Pancreas (tissue), 10 donors: Measurements from ENCODE around the gene SETD4. TPM values are rescaled to one million over a fixed set of nuclear protein-coding genes. Genes with fewer than 3 reads are reported as not detected.

Experiments used
- ATAC-seq, 4 donors: fragments of 200-7000 bp; cut with Tn5 transposase; one replicate each; pipeline versions ENCODE4 v1.8.0 to v1.9.1; 2020; ENCODE audit warnings: mild to moderate bottlenecking in 4 of 4, moderate library complexity in 4 of 4
- DNase-seq, 6 donors: peaks; one replicate each; pipeline ENCODE4 v3.0.0-alpha.2; 2020
- FAIRE-seq: peaks from 2 replicates; lab custom pipeline; 2012; peaks lifted over from hg19 to GRCh38; lab: Jason Lieb, UNC
- H3K27ac ChIP-seq, 4 donors: fragments of 200-600 bp; sonication (generic); 1 replicate in 3 of 4; 2 replicates in 1 of 4; pipeline versions ENCODE4 v1.5.0 to v1.8.0; 2020
- H3K27me3 ChIP-seq, 4 donors: fragments of 200-600 bp; one replicate each; pipeline ENCODE4 v1.8.0; 2021
- H3K36me3 ChIP-seq, 3 donors: fragments of 200-600 bp; sonication (generic) in 1 of 3; one replicate each; pipeline versions ENCODE4 v1.5.0 to v1.8.0; 2020 to 2021
- H3K4me1 ChIP-seq, 3 donors: fragments of 200-600 bp; one replicate each; pipeline ENCODE4 v1.8.0; 2021
- H3K4me3 ChIP-seq, 4 donors: fragments of 200-600 bp; sonication (generic) in 2 of 4; one replicate each; pipeline versions ENCODE4 v1.5.0 to v1.8.0; 2020 to 2021
- H3K9me3 ChIP-seq, 4 donors: fragments of 200-600 bp; one replicate each; pipeline ENCODE4 v1.8.0; 2021
- WGBS, 2 donors: extraction: QIAGEN DNeasy Blood & Tissue Kit; methylation state at CpG; one replicate each; pipeline ENCODE4 v1.1.7; 2013; 5-methylcytosine and 5-hydroxymethylcytosine counted together
- intact Hi-C, 3 donors: fragments of 100-400 bp; cut with DNase I; formaldehyde crosslinking; loops; one replicate each; pipeline versions ENCODE4 v1.11.1 to v1.14.2; 2022
- polyA plus RNA-seq, 2 donors: library from polyadenylated mRNA; stranded (reverse); fragments of 200-250 nt; gene quantifications; one replicate each; pipeline ENCODE4 v1.2.3, GENCODE V29; 2013
- total RNA-seq, 6 donors: library from RNA; stranded (reverse); fragmentation: NEBNext Ultra II Directional in 4 of 6; extraction: Animal tissue kit (Norgen Biotek cat#: 25700) in 4 of 6; gene quantifications; one replicate each; pipeline versions ENCODE4 v1.2.1 to v1.2.4, GENCODE V29; 2021 to 2023
- TF ChIP-seq, protein P1 (sequence below), 4 donors: fragments of 200-600 bp; sonication (generic) in 3 of 4; IDR thresholded peaks; one replicate each; pipeline versions ENCODE4 v1.5.0 to v1.8.0; 2021; ENCODE audit warnings: antibody characterized with exemption in 4 of 4
- donor health status: healthy with polysubstance abuse.
- donor health status: DM: no; HTN: no; CAD: no; lungs with moderate emphysema.
- donor health status: DM: no; HTN: no; CAD: no.
- donor health status: control.
- donor health status: control.
- donor health status: Bipolar disorder and iron deficiency.
- donor health status: DM: yes; HTN: yes; CAD: no.
- donor health status: DM: no; HTN: no; CAD: no.
- donor health status: DM: no; HTN: no; CAD: no.
- donor health status: DM: yes; HTN: yes; CAD: no.

Gene SETD4
- total and polyA plus RNA-seq, 8 donors, result 5.7 to 16.8 (median 8.7) TPM

DNA sequence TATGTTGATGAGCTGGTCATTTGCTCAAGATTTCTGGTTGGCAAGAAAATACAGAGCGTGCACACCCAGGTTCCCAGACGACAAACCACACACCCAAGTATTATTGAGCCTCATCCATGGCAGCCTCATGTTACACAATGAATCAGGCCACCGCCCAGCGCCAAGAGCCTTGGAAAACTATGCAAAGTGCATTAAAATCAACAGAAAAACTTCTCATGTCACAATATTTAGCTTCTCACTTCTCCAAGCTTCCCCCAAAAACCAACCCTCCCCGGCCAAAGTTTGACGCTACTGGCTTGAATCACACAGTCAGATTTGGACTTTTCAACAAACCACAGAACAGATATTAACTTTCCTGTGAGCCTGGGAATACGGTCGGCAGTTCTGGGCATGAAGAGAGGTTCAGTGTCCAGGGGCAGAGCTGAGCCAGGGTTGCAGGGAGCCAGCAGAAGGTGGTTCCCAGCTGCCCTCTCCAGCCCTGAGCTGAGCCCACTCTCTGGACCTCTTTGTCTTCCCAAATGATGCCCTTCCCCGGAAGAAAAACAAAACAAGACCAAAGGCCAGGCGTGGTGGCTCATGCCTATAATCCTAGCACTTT, 71.1 kb downstream of the SETD4 start:
- intact Hi-C loops, result no loop called here
- no peak for DNase-seq

DNA sequence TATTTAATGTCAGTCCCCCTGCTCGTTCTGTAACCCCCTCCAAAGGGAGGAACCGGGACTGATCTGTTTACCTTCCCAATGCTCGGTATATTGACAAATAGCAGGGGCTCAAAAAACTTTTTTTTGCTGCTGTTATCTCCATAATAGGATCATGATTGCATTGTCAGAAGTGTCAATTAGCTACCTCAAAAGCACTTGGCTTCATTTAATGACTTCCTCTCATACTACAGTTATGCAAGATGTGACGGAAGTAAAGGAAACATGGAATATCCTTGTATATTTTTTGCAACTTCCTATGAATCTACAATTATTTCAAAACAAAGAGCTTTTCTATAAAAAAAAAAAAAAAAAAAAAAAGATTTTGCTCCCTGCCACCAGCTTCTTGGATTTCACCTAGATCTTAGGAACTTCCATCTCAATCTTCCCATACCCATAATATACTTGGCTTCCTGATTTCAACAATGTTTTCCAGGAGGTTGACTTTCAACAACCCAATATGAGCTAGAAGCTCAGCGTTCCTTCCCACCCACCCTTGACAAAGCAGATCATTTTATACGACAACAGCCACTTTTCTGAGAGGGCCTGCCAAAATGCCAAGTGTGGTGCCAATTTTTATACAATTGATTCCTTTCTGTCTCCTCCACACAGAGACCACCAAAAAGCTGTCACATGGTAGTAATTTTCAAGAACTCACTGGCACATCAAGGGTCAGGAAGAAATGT, 71.7 kb downstream of the SETD4 start:
- intact Hi-C loops, result no loop called here
- no peaks in the 10 kb centered on the region for H3K27me3 ChIP-seq
- H3K36me3 ChIP-seq, result no peaks in the 10 kb centered on the region
- H3K4me1 ChIP-seq, result peaks cover 0 to 7% (median 0%) of the 10 kb centered on the region in 3 donors
- ATAC-seq (no peak), FAIRE-seq (no peak), DNase-seq (no peak)
- no peak overlapping the region for H3K4me3 ChIP-seq
- 66 to 75% methylated on average over 6 of the region's 6 CpGs for WGBS, 2 donors
- no peak overlapping the region for H3K27ac ChIP-seq
- TF ChIP-seq, protein P1, sequence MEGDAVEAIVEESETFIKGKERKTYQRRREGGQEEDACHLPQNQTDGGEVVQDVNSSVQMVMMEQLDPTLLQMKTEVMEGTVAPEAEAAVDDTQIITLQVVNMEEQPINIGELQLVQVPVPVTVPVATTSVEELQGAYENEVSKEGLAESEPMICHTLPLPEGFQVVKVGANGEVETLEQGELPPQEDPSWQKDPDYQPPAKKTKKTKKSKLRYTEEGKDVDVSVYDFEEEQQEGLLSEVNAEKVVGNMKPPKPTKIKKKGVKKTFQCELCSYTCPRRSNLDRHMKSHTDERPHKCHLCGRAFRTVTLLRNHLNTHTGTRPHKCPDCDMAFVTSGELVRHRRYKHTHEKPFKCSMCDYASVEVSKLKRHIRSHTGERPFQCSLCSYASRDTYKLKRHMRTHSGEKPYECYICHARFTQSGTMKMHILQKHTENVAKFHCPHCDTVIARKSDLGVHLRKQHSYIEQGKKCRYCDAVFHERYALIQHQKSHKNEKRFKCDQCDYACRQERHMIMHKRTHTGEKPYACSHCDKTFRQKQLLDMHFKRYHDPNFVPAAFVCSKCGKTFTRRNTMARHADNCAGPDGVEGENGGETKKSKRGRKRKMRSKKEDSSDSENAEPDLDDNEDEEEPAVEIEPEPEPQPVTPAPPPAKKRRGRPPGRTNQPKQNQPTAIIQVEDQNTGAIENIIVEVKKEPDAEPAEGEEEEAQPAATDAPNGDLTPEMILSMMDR (IDR thresholded peaks at IDR 0.05), result no peak
- H3K9me3 ChIP-seq, result no peaks in the 10 kb centered on the region

More for the DNA sequence above, 71.1 kb downstream of the SETD4 start:
- H3K27ac ChIP-seq, result no peak overlapping the region
- H3K4me3 ChIP-seq, result no peak overlapping the region
- no peaks in the 10 kb centered on the region for H3K27me3 ChIP-seq
- WGBS, 2 donors, result 83 to 84% methylated on average over 10 of the region's 10 CpGs
- H3K4me1 ChIP-seq, result peaks cover 0 to 7% (median 0%) of the 10 kb centered on the region in 3 donors
- H3K9me3 ChIP-seq, result no peaks in the 10 kb centered on the region
- FAIRE-seq (no peak), ATAC-seq (no peak)
- TF ChIP-seq, protein P1 (IDR thresholded peaks at IDR 0.05), result no peak
- no peaks in the 10 kb centered on the region for H3K36me3 ChIP-seq

DNA sequence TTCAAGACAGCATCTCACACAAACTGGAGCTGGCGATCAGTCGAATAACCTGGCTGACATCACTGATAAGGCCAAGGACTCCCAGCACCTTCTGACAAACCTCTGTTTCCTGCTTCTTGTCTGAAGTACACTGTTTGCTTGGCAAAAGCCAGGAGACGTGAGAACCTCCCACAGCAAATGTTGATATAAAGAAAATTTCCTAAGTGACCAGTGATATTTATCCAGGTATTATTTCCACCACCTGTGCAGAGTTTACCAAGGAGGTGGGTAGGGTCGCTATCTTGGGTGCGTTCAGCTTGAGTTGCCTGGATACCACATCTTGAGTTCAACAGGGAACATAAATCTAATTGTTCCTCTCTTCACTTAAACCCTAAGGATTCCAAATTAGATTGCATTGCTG, 72.9 kb downstream of the SETD4 start:
- peak in 1 of 6 donors; percentile 39 for DNase-seq
- ATAC-seq, result peak in 2 of 4 donors; percentile 89 to 93
- Histone ChIP-seq H3K4me3 (no peak overlapping the region), H3K36me3 (no peaks in the 10 kb centered on the region), H3K27me3 (no peaks in the 10 kb centered on the region), H3K9me3 (no peaks in the 10 kb centered on the region), H3K27ac (no peak overlapping the region), H3K4me1 (peaks cover 0 to 7% (median 0%) of the 10 kb centered on the region in 3 donors)
- intact Hi-C loops, result no loop called here
- TF ChIP-seq, protein P1 (IDR thresholded peaks at IDR 0.05), result no peak
- no peak for FAIRE-seq
- WGBS, 2 donors, result 17 to 25% methylated on average over 5 of the region's 5 CpGs

DNA sequence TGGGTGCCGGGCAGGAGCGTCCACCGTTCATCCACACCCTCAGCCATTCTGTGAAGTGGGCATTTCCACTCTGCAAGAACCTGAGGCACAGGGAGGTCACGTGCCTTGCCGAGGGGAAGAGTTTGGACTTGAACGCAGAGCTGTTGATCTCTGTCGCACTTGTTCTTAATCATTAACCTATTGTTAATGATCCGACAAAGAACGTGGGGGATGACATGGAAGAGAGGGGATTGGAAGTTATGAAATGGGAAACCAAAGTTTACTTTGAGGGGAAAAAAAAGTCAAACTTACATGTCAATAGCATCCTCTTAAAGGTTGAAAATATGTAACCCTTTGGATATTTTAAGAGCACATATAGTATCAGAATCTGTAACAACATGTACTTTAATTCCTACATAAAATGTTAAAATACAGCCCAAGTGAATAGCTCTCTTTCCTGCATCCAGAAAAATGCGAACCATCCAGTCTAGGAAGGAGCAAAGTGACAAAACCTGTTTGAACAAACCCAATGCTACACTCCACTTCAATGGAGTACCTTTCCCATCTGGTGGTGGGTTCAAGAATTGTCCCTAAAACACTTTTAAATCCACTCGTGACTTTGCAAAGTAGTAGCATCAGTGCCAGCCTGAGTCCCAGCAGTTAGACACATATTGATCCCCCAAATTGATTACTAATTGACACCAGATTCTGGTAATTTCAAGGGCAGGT, 75.5 kb downstream of the SETD4 start:
- Histone ChIP-seq H3K4me1 (peaks cover 0 to 7% (median 0%) of the 10 kb centered on the region in 3 donors), H3K27me3 (no peaks in the 10 kb centered on the region), H3K36me3 (no peaks in the 10 kb centered on the region), H3K4me3 (no peak overlapping the region), H3K27ac (no peak overlapping the region), H3K9me3 (no peaks in the 10 kb centered on the region)
- no peak for DNase-seq
- 46 to 59% methylated on average over 11 of the region's 11 CpGs for WGBS, 2 donors
- no peak for FAIRE-seq
- TF ChIP-seq, protein P1 (IDR thresholded peaks at IDR 0.05), result no peak
- intact Hi-C loops, result no loop called here
- ATAC-seq, result peak in 1 of 4 donors; percentile 54

Other genes starting within 250 kb of the SETD4 start
- 10 to 100 TPM in 5 of 6 donors, 1 to 10 TPM in 1; 9.0 to 21.2 (median 13.1) TPM for gene CBR1, start 9.5 kb upstream of the SETD4 start, total RNA-seq
- 10 to 100 TPM; 20.6 to 30.7 TPM for gene CBR1, start 9.5 kb upstream of the SETD4 start, polyA plus RNA-seq
- gene CBR3, start 74.6 kb upstream of the SETD4 start, total RNA-seq, result 1 to 10 TPM in 2 of 6 donors, under 1 TPM in 4; 0.16 to 2.4 (median 0.84) TPM
- 1 to 10 TPM; 1.4 to 2.4 TPM for gene CBR3, start 74.6 kb upstream of the SETD4 start, polyA plus RNA-seq
- gene DOP1B, start 96.3 kb upstream of the SETD4 start, total RNA-seq, result 10 to 100 TPM in 2 of 6 donors, 1 to 10 TPM in 4; 5.1 to 15.4 (median 7.2) TPM
- 1 to 10 TPM; 3.1 to 4.5 TPM for gene DOP1B, start 96.3 kb upstream of the SETD4 start, polyA plus RNA-seq